C4-2B (cell line): ENCODE results near the gene TEX14.

ENCODE experiments used
- ZFX ChIP-seq: fragments of 450-650 bp; IDR thresholded peaks from 2 replicates; pipeline ENCODE4 v1.6.1; 2017
- TF ChIP-seq, protein P1 (sequence below): fragments of 450-650 bp; conservative IDR thresholded peaks from 2 replicates; pipeline ENCODE4 v1.5.1; 2017; ENCODE audit warnings: mild to moderate bottlenecking

DNA sequence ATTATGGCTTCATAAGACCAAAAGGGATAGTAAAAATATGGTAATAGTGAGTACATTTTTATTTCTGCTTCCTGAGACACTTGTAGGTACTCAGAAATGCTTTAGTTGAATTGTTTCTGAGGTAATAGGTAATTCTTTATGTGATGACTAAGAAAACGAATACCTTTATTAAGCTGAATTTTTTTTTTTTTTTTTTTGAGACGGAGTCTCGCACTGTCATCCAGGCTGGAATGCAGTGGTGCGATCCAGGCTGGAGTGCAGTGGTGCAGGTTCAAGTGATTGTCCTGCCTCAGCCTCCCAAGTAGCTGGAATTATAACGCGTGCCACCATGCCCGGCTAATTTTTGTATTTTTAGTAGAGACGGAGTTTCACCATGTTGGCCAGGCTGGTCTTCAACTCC is 2.5 kb upstream of the TEX14 start:
- TF ChIP-seq, protein P1, sequence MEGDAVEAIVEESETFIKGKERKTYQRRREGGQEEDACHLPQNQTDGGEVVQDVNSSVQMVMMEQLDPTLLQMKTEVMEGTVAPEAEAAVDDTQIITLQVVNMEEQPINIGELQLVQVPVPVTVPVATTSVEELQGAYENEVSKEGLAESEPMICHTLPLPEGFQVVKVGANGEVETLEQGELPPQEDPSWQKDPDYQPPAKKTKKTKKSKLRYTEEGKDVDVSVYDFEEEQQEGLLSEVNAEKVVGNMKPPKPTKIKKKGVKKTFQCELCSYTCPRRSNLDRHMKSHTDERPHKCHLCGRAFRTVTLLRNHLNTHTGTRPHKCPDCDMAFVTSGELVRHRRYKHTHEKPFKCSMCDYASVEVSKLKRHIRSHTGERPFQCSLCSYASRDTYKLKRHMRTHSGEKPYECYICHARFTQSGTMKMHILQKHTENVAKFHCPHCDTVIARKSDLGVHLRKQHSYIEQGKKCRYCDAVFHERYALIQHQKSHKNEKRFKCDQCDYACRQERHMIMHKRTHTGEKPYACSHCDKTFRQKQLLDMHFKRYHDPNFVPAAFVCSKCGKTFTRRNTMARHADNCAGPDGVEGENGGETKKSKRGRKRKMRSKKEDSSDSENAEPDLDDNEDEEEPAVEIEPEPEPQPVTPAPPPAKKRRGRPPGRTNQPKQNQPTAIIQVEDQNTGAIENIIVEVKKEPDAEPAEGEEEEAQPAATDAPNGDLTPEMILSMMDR: no peak
- TF ChIP-seq ZFX: no peak
